Panc1 (cell line): ENCODE measurements around the gene ERMARD. TPM values are rescaled to one million over a fixed set of nuclear protein-coding genes. Genes with fewer than 3 reads are reported as not detected.

Experiments used
- ATAC-seq: fragments of 200-7000 bp; cut with Tn5 transposase; 2 replicates; pipeline ENCODE4 v1.9.1; 2020; ENCODE audit warnings: mild to moderate bottlenecking, moderate library complexity
- BruUV-seq: library from RNA; stranded (reverse); fragments of 400-500 nt; replicated peaks from 2 replicates; lab custom pipeline; 2021; lab: Mats Ljungman, UMichigan
- CTCF ChIA-PET: fragments of 300-600 bp; sonication (Branson Sonifier 250); formaldehyde crosslinking; loops from one replicate; lab custom pipeline; 2022; ENCODE audit warnings: antibody characterized with exemption; lab: Charles Lee
- POLR2A ChIA-PET: fragments of 300-600 bp; sonication (Branson Sonifier 250); formaldehyde crosslinking; loops from one replicate; lab custom pipeline; 2022; ENCODE audit warnings: antibody characterized with exemption; lab: Charles Lee
- DNase-seq: peaks from one replicate; pipeline ENCODE4 v3.0.0-alpha.2; 2010; ENCODE audit warnings: low read depth, low spot score
- H3K27ac ChIP-seq: 2 replicates; pipeline ENCODE4 v1.5.1; 2011; ENCODE audit warnings: mild to moderate bottlenecking, low read length, inconsistent platforms
- H3K27me3 ChIP-seq: fragments of 200-500 bp; sonication (Bioruptor generic); 2 replicates; pipeline ENCODE4 v1.6.0; 2014; ENCODE audit warnings: low read length, inconsistent platforms; ENCODE audit not compliant: control insufficient read depth, insufficient read depth
- H3K36me3 ChIP-seq: fragments of 200-500 bp; sonication (Bioruptor generic); 2 replicates; pipeline ENCODE4 v1.5.1; 2014; ENCODE audit warnings: inconsistent platforms, mild to moderate bottlenecking, low read length, moderate library complexity; ENCODE audit not compliant: control insufficient read depth, insufficient read depth
- H3K4me1 ChIP-seq: 2 replicates; pipeline ENCODE4 v1.5.1; 2011; ENCODE audit warnings: inconsistent platforms, mild to moderate bottlenecking, low read length, moderate library complexity; ENCODE audit not compliant: control insufficient read depth, insufficient read depth
- H3K4me3 ChIP-seq, 2 experiments: 2 replicates each; pipeline ENCODE4 v1.5.1; 2011 to 2012; ENCODE audit warnings: low read depth in 2 of 2, low read length in 2 of 2, mild to moderate bottlenecking in 2 of 2, inconsistent platforms in 1 of 2, moderate library complexity in 1 of 2
- H3K9me3 ChIP-seq: fragments of 200-500 bp; sonication (Bioruptor generic); 2 replicates; pipeline ENCODE4 v1.5.1; 2014; ENCODE audit warnings: low read depth, mild to moderate bottlenecking, inconsistent platforms, low read length, moderate library complexity; ENCODE audit not compliant: control insufficient read depth, insufficient read depth
- POLR2AphosphoS5 ChIP-seq: IDR thresholded peaks from 2 replicates; pipeline ENCODE4 v1.6.1; 2012; ENCODE audit warnings: mild to moderate bottlenecking, low read depth, low read length, moderate library complexity
- SIN3A ChIP-seq: IDR thresholded peaks from 2 replicates; pipeline ENCODE4 v1.6.1; 2012; ENCODE audit warnings: low read depth, mild to moderate bottlenecking, low read length, moderate library complexity, borderline replicate concordance; ENCODE audit not compliant: insufficient read depth
- TCF7L2 ChIP-seq: IDR thresholded peaks from 2 replicates; pipeline ENCODE4 v1.6.1; 2011; ENCODE audit warnings: mild to moderate bottlenecking, low read depth, low read length, inconsistent platforms
- in situ Hi-C: cut with HindIII; loops from 2 replicates; pipeline ENCODE4 v1.10.0; 2016; ENCODE audit warnings: low sequenced_read_pairs, low pct_unique_long_range_greater_than_20kb
- intact Hi-C: fragments of 100-400 bp; cut with micrococcal nuclease; formaldehyde crosslinking; loops from one replicate; pipeline ENCODE4 v1.10.0; 2022; ENCODE audit not compliant: unreplicated experiment
- total RNA-seq: library from RNA; stranded (reverse); gene quantifications from one replicate; pipeline ENCODE4 v1.2.1, GENCODE V29; 2021; ENCODE audit not compliant: unreplicated experiment
- TF ChIP-seq, protein P1 (sequence below): fragments of 450-650 bp; IDR thresholded peaks from 2 replicates; pipeline ENCODE4 v1.5.1; 2017; ENCODE audit warnings: mild to moderate bottlenecking
- TF ChIP-seq, protein P2 (sequence below), 2 experiments: IDR thresholded peaks; 2 replicates each; pipeline ENCODE4 v1.6.1; 2011 to 2012; ENCODE audit warnings: low read depth in 2 of 2, control low read depth in 1 of 2, low read length in 1 of 2, mild to moderate bottlenecking in 1 of 2, moderate library complexity in 1 of 2; ENCODE audit not compliant: insufficient read depth in 1 of 2

The ERMARD gene
- total RNA-seq, 1 experiment from 2014 or later, result 38.5 TPM

DNA sequence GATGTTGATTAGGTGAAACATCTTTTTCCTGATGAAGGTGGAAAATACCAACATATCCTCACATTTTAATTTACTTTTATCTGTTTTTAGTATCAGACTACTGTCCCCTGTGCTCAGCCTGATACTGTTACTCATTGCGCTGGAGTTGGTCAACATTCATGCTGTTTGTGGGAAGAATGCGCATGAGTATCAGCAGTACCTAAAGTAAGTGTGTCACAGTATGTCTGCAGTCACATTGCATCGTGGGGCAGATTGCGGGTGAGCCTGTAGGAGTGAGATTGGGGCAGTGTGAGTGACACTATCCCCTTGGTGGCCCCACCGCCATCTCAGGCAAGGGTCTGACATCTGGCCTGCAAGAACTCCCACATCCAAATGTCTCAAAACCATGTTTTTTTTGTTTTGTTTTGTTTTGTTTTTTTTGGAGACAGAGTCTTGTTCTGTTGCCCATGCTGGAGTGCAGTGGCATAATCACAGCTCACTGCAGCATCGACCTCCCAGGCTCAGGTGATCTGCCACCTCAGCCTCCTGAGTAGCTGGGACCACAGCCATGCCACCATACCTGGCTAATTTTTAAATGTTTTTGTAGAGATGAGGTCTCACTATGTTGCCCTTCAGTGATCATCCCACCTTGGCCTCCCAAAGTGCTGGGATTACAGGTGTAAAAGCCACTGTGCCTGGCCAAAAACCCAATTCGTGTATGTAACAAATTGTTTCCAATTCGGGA, 27.8 kb downstream of the ERMARD start:
- Histone ChIP-seq H3K4me3 (no peak overlapping the region), H3K36me3 (0 out of 2 replicates have a peak, but pooled peaks cover 2% of the 10 kb centered on the region), H3K27ac (no peak overlapping the region), H3K27me3 (no peaks in the 10 kb centered on the region), H3K9me3 (no peaks in the 10 kb centered on the region), H3K4me1 (no peaks in the 10 kb centered on the region)
- CTCF ChIA-PET, result no interaction called here
- BruUV-seq, result no TSS peak
- no peak for DNase-seq
- in situ Hi-C loops (no loop called here), intact Hi-C loops (no loop called here)
- ATAC-seq, result no peak
- TF ChIP-seq, protein P1, sequence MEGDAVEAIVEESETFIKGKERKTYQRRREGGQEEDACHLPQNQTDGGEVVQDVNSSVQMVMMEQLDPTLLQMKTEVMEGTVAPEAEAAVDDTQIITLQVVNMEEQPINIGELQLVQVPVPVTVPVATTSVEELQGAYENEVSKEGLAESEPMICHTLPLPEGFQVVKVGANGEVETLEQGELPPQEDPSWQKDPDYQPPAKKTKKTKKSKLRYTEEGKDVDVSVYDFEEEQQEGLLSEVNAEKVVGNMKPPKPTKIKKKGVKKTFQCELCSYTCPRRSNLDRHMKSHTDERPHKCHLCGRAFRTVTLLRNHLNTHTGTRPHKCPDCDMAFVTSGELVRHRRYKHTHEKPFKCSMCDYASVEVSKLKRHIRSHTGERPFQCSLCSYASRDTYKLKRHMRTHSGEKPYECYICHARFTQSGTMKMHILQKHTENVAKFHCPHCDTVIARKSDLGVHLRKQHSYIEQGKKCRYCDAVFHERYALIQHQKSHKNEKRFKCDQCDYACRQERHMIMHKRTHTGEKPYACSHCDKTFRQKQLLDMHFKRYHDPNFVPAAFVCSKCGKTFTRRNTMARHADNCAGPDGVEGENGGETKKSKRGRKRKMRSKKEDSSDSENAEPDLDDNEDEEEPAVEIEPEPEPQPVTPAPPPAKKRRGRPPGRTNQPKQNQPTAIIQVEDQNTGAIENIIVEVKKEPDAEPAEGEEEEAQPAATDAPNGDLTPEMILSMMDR, result no peak
- no peak for TF ChIP-seq TCF7L2
- TF ChIP-seq POLR2AphosphoS5, result no peak
- TF ChIP-seq, protein P2, sequence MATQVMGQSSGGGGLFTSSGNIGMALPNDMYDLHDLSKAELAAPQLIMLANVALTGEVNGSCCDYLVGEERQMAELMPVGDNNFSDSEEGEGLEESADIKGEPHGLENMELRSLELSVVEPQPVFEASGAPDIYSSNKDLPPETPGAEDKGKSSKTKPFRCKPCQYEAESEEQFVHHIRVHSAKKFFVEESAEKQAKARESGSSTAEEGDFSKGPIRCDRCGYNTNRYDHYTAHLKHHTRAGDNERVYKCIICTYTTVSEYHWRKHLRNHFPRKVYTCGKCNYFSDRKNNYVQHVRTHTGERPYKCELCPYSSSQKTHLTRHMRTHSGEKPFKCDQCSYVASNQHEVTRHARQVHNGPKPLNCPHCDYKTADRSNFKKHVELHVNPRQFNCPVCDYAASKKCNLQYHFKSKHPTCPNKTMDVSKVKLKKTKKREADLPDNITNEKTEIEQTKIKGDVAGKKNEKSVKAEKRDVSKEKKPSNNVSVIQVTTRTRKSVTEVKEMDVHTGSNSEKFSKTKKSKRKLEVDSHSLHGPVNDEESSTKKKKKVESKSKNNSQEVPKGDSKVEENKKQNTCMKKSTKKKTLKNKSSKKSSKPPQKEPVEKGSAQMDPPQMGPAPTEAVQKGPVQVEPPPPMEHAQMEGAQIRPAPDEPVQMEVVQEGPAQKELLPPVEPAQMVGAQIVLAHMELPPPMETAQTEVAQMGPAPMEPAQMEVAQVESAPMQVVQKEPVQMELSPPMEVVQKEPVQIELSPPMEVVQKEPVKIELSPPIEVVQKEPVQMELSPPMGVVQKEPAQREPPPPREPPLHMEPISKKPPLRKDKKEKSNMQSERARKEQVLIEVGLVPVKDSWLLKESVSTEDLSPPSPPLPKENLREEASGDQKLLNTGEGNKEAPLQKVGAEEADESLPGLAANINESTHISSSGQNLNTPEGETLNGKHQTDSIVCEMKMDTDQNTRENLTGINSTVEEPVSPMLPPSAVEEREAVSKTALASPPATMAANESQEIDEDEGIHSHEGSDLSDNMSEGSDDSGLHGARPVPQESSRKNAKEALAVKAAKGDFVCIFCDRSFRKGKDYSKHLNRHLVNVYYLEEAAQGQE (IDR thresholded peaks at IDR 0.05; ENCODE audit: insufficient read depth in 1 of 2, low read depth in 2 of 2, low read length in 1 of 2), result no peak
- no peak for TF ChIP-seq SIN3A
- POLR2A ChIA-PET, result no interaction called here

DNA sequence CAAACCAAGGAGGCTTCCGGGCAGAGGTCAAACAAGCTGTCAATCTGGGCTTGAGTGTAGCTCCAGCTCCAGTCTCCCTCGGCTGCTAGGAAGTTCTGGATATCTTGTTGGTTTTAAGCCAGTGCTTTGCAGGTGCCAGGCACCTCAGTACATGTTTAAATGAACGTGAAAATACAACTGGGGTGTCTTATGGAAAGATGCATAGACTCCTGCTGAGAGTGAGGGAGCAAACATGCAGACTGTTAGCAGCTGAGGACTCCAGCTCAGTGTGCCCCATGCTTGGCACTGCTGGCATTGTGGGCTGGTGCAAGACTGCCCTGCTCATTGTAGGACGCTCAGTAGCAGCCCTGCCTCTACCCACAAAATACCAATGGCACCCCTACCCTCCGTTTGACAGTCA, 28.5 kb downstream of the ERMARD start:
- in situ Hi-C loops, result no loop called here
- no peak for ATAC-seq
- Histone ChIP-seq H3K4me1 (no peaks in the 10 kb centered on the region), H3K27ac (no peak overlapping the region), H3K9me3 (no peaks in the 10 kb centered on the region), H3K36me3 (0 out of 2 replicates have a peak, but pooled peaks cover 2% of the 10 kb centered on the region), H3K4me3 (no peak overlapping the region), H3K27me3 (no peaks in the 10 kb centered on the region)
- intact Hi-C loops, result no loop called here
- ChIA-PET CTCF (no interaction called here), POLR2A (no interaction called here)
- DNase-seq, result no peak
- TF ChIP-seq SIN3A, result no peak
- TF ChIP-seq, protein P2 (IDR thresholded peaks at IDR 0.05; ENCODE audit: insufficient read depth in 1 of 2, low read depth in 2 of 2, low read length in 1 of 2), result no peak
- no TSS peak for BruUV-seq
